Pancreas (tissue), 10 donors: ENCODE measurements around the gene TMEM208. TPM values are rescaled to one million over a fixed set of nuclear protein-coding genes. Genes with fewer than 3 reads are reported as not detected.
A peak's percentile ranks its signal among the peaks of the same experiment; 100 is the strongest.

ENCODE experiments used
- ATAC-seq, 4 donors: fragments of 200-7000 bp; cut with Tn5 transposase; one replicate each; pipeline versions ENCODE4 v1.8.0 to v1.9.1; 2020; ENCODE audit warnings: mild to moderate bottlenecking in 4 of 4, moderate library complexity in 4 of 4
- DNase-seq, 6 donors: peaks; one replicate each; pipeline ENCODE4 v3.0.0-alpha.2; 2020
- FAIRE-seq: peaks from 2 replicates; lab custom pipeline; 2012; peaks lifted over from hg19 to GRCh38; lab: Jason Lieb, UNC
- H3K27ac ChIP-seq, 4 donors: fragments of 200-600 bp; sonication (generic); 1 replicate in 3 of 4; 2 replicates in 1 of 4; pipeline versions ENCODE4 v1.5.0 to v1.8.0; 2020
- H3K27me3 ChIP-seq, 4 donors: fragments of 200-600 bp; one replicate each; pipeline ENCODE4 v1.8.0; 2021
- H3K36me3 ChIP-seq, 3 donors: fragments of 200-600 bp; sonication (generic) in 1 of 3; one replicate each; pipeline versions ENCODE4 v1.5.0 to v1.8.0; 2020 to 2021
- H3K4me1 ChIP-seq, 3 donors: fragments of 200-600 bp; one replicate each; pipeline ENCODE4 v1.8.0; 2021
- H3K4me3 ChIP-seq, 4 donors: fragments of 200-600 bp; sonication (generic) in 2 of 4; one replicate each; pipeline versions ENCODE4 v1.5.0 to v1.8.0; 2020 to 2021
- H3K9me3 ChIP-seq, 4 donors: fragments of 200-600 bp; one replicate each; pipeline ENCODE4 v1.8.0; 2021
- CTCF ChIP-seq, 4 donors: fragments of 200-600 bp; sonication (generic) in 3 of 4; IDR thresholded peaks; one replicate each; pipeline versions ENCODE4 v1.5.0 to v1.8.0; 2021; ENCODE audit warnings: antibody characterized with exemption in 4 of 4
- WGBS, 2 donors: extraction: QIAGEN DNeasy Blood & Tissue Kit; methylation state at CpG; one replicate each; pipeline ENCODE4 v1.1.7; 2013; 5-methylcytosine and 5-hydroxymethylcytosine counted together
- intact Hi-C, 3 donors: fragments of 100-400 bp; cut with DNase I; formaldehyde crosslinking; loops; one replicate each; pipeline versions ENCODE4 v1.11.1 to v1.14.2; 2022
- polyA plus RNA-seq, 2 donors: library from polyadenylated mRNA; stranded (reverse); fragments of 200-250 nt; gene quantifications; one replicate each; pipeline ENCODE4 v1.2.3, GENCODE V29; 2013
- total RNA-seq, 6 donors: library from RNA; stranded (reverse); fragmentation: NEBNext Ultra II Directional in 4 of 6; extraction: Animal tissue kit (Norgen Biotek cat#: 25700) in 4 of 6; gene quantifications; one replicate each; pipeline versions ENCODE4 v1.2.1 to v1.2.4, GENCODE V29; 2021 to 2023
- donor health status: healthy with polysubstance abuse.
- donor health status: DM: no; HTN: no; CAD: no; lungs with moderate emphysema.
- donor health status: DM: no; HTN: no; CAD: no.
- donor health status: control.
- donor health status: control.
- donor health status: Bipolar disorder and iron deficiency.
- donor health status: DM: yes; HTN: yes; CAD: no.
- donor health status: DM: no; HTN: no; CAD: no.
- donor health status: DM: no; HTN: no; CAD: no.
- donor health status: DM: yes; HTN: yes; CAD: no.

Gene TMEM208
- total and polyA plus RNA-seq, 8 donors = 19.2 to 96.6 (median 26.6) TPM

GRCh38 chr16:67226295-67226803, 581 bp upstream of the TMEM208 start:
- intact Hi-C loops = no loop called here
- peak overlapping the region; percentile 85 to 97 (median 91) for H3K4me3 ChIP-seq
- peaks cover 0 to 9% (median 6%) of the 10 kb centered on the region in 3 donors for H3K4me1 ChIP-seq
- H3K36me3 ChIP-seq = peaks cover 0 to 26% (median 14%) of the 10 kb centered on the region in 3 donors
- no peaks in the 10 kb centered on the region for H3K27me3 ChIP-seq
- no peaks in the 10 kb centered on the region for H3K9me3 ChIP-seq
- H3K27ac ChIP-seq = peak overlapping the region in 2 of 4 donors; percentile 54 to 57
- FAIRE-seq = no peak
- no peak for TF ChIP-seq CTCF (IDR thresholded peaks at IDR 0.05)
- WGBS, 2 donors = 14 to 15% methylated on average over 12 of the region's 12 CpGs
- DNase-seq = peak in 1 of 6 donors; percentile 12
- ATAC-seq = peak in 1 of 4 donors; percentile 2

GRCh38 chr16:67227567-67227921, 614 bp downstream of the TMEM208 start:
- Histone ChIP-seq H3K9me3 (no peaks in the 10 kb centered on the region), H3K4me3 (peak overlapping the region; percentile 85 to 97 (median 91)), H3K4me1 (peaks cover 0 to 9% (median 6%) of the 10 kb centered on the region in 3 donors), H3K36me3 (peaks cover 0 to 26% (median 19%) of the 10 kb centered on the region in 3 donors), H3K27me3 (no peaks in the 10 kb centered on the region), H3K27ac (peak overlapping the region in 2 of 4 donors; percentile 39 to 59)
- TF ChIP-seq CTCF (IDR thresholded peaks at IDR 0.05) = no peak
- no peak for FAIRE-seq
- WGBS, 2 donors = 5 to 6% methylated on average over 12 of the region's 12 CpGs
- peak in 2 of 6 donors; percentile 22 to 28 for DNase-seq
- intact Hi-C loops = no loop called here
- no peak for ATAC-seq

- Histone ChIP-seq H3K4me3 (peak overlapping the region in 2 of 4 donors; percentile 86 to 97), H3K36me3 (peaks cover 0 to 26% (median 19%) of the 10 kb centered on the region in 3 donors), H3K9me3 (no peaks in the 10 kb centered on the region), H3K4me1 (peaks cover 0 to 9% (median 6%) of the 10 kb centered on the region in 3 donors), H3K27ac (no peak overlapping the region), H3K27me3 (no peaks in the 10 kb centered on the region)
- intact Hi-C loops = no loop called here
- peak in 3 of 6 donors; percentile 12 to 56 (median 20) for DNase-seq
- TF ChIP-seq CTCF (IDR thresholded peaks at IDR 0.05) = no peak
- FAIRE-seq = no peak
- ATAC-seq = no peak
- WGBS, 2 donors = 81 to 91% methylated on average over 9 of the region's 9 CpGs
Measured at GRCh38 chr16:67228034-67228785, 1.3 kb downstream of the TMEM208 start.

- Histone ChIP-seq H3K9me3 (no peaks in the 10 kb centered on the region), H3K4me3 (no peak overlapping the region), H3K4me1 (peaks cover 0 to 9% (median 6%) of the 10 kb centered on the region in 3 donors), H3K27ac (no peak overlapping the region), H3K36me3 (peaks cover 0 to 26% (median 19%) of the 10 kb centered on the region in 3 donors), H3K27me3 (no peaks in the 10 kb centered on the region)
- DNase-seq (peak in 2 of 6 donors; percentile 13 to 67), ATAC-seq (no peak), FAIRE-seq (no peak)
- WGBS, 2 donors = 79 to 83% methylated on average over 9 of the region's 9 CpGs
- TF ChIP-seq CTCF (IDR thresholded peaks at IDR 0.05) = no peak
- intact Hi-C loops = no loop called here
Measured at GRCh38 chr16:67228905-67229304, 2.0 kb downstream of the TMEM208 start.
